Fibroblast of villous mesenchyme (primary cell): Measurements from ENCODE around the gene KCNMB2. TPM values are rescaled to one million over a fixed set of nuclear protein-coding genes. Genes with fewer than 3 reads are reported as not detected.

Experiments used
- DNase-seq: peaks from one replicate; pipeline ENCODE4 v3.0.0-alpha.2; 2010; ENCODE audit warnings: low read depth
- H3K4me3 ChIP-seq: 2 replicates; pipeline ENCODE4 v1.5.1; 2011; ENCODE audit warnings: low read depth, mild to moderate bottlenecking, low read length
- total RNA-seq: library from RNA; depleted of rRNA; stranded (reverse); fragments of >200 nt; gene quantifications from 2 replicates; pipeline ENCODE4 v1.2.3, GENCODE V29; 2012
- TF ChIP-seq, protein P1 (sequence below): IDR thresholded peaks from 2 replicates; pipeline ENCODE4 v1.5.1; 2012; ENCODE audit warnings: low read depth, mild to moderate bottlenecking, low read length; ENCODE audit not compliant: insufficient read depth

The KCNMB2 gene
- total RNA-seq, 1 donor = not detected

DNA sequence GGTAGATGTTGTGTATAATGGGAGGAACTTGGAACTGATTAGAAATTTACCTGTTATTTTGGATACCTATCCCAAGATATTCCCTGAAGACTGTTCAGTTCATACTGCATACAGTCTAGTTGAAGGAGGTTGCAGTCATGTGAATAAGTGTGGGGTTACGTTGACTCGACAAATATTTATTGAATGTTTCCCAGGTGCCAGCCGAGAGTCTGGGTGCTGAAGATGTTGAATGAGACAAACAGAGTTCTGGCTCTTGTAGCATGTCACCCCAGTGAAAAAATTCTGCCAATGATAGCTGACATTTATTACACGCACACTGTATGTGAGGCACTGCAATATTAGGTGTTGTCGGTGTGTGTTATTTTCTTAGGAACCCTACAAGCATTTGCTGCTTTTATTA is 176.0 kb downstream of the KCNMB2 start:
- no peak overlapping the region for H3K4me3 ChIP-seq
- TF ChIP-seq, protein P1, sequence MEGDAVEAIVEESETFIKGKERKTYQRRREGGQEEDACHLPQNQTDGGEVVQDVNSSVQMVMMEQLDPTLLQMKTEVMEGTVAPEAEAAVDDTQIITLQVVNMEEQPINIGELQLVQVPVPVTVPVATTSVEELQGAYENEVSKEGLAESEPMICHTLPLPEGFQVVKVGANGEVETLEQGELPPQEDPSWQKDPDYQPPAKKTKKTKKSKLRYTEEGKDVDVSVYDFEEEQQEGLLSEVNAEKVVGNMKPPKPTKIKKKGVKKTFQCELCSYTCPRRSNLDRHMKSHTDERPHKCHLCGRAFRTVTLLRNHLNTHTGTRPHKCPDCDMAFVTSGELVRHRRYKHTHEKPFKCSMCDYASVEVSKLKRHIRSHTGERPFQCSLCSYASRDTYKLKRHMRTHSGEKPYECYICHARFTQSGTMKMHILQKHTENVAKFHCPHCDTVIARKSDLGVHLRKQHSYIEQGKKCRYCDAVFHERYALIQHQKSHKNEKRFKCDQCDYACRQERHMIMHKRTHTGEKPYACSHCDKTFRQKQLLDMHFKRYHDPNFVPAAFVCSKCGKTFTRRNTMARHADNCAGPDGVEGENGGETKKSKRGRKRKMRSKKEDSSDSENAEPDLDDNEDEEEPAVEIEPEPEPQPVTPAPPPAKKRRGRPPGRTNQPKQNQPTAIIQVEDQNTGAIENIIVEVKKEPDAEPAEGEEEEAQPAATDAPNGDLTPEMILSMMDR = no peak
- DNase-seq = no peak

GRCh38 chr3:178714925-178715832 is 178.9 kb downstream of the KCNMB2 start:
- DNase-seq = no peak
- no peak overlapping the region for H3K4me3 ChIP-seq
- TF ChIP-seq, protein P1 = no peak

DNA sequence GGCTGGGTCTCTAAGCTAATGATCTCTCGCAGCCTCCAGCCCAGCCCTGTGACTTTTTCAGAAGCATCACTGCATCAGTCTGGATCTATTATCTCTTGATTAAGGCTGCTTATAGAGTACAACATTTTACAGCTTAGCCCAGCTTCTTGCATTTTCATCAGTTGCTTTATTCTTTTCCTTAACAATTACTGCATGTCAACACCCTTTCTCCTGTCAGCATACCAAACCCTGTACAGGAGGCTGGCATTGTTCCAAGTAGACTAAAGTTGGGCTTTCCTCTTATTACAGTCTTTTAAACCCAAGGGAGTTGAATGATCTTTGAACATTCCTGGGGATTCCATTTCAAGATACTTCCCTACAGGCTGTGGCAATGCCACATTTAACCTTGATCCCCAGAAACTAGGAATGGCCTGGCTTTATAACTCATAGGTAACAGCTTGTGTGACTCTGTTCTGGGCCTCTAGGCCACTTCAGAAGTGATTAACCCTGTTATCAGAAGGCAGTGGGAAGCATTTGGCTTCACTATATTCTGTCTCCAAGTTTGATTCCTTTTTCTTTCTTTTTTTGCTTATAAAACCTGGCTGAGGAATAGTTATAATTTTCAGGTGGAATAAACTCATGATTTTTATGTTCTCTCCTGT is 182.9 kb downstream of the KCNMB2 start:
- H3K4me3 ChIP-seq = no peak overlapping the region
- TF ChIP-seq, protein P1 = no peak
- DNase-seq = no peak

DNA sequence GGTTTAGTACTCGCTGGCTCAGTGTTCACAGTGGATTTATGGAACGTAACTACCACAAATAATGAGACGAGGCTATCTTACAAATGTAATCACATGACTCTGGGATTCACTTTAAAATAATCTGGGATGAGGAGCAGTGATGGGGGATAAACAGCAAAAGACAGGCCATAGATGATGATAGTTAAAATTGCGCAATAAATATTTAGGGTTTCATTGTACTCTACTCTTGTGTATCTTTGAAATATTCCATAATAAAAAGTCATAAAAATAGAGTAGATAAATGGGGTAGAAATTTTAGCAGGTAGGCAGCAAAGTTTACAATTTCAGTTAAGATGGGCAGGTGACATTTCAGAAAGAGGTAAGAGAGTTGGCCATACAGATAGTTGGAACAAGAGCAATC is 196.6 kb downstream of the KCNMB2 start:
- no peak for DNase-seq
- TF ChIP-seq, protein P1 = no peak
- H3K4me3 ChIP-seq = no peak overlapping the region

GRCh38 chr3:178735032-178735674 is 198.9 kb downstream of the KCNMB2 start:
- no peak overlapping the region for H3K4me3 ChIP-seq
- TF ChIP-seq, protein P1 = no peak
- no peak for DNase-seq

DNA sequence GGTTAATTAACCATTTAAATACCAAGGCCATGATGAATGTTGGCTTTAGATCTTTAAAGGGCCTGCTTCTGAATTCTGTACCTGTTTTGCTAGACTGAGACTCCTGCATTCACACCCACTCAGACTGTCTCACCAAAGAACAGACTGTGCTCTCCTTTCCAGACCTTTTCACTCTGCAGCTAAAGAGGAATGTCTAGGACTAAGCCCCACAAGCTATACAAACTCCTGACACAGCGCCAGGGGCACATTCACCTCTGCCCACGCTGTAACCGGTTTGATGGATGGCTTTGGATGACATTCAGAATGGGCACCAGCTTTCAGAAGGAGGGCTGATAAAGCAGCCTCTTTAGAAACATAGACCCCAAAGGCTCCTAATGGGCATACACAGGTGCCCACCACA is 200.1 kb downstream of the KCNMB2 start:
- TF ChIP-seq, protein P1 = no peak
- DNase-seq = no peak
- no peak overlapping the region for H3K4me3 ChIP-seq
